ENCODE data around the gene ABLIM3.
"Not testable (repeated sequence)": the region's sequence is repeated elsewhere in the genome, so short reads cannot be mapped to it uniquely, and the experiment has no call there.

The ABLIM3 gene

GRCh38 chr5:149256451-149256850 is 115.2 kb downstream of the ABLIM3 start:
- DNase-seq: no peak

DNA sequence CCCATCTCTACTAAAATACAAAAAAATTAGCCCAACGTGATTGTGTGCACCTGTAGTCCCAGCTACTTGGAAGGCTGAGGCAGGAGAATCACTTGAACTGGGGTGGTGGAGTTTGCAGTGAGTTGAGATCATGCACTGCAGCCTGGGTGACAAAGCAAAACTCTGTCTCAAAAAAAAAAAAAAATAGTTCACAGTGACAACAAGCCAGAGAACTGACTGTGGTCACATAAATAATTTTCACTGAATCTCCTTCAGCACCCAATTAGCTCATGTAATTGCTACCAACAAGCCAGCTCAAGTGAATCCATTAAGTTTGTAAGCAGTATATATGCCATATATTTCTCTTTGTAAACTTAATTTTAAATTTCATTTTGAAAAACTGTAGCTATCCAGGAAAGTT is 115.8 kb downstream of the ABLIM3 start:
- no peak for DNase-seq

- DNase-seq: no peak
Observed at GRCh38 chr5:149257889-149258705, 116.8 kb downstream of the ABLIM3 start.

- DNase-seq: no peak
Observed at GRCh38 chr5:149260761-149261160, 119.5 kb downstream of the ABLIM3 start.

DNA sequence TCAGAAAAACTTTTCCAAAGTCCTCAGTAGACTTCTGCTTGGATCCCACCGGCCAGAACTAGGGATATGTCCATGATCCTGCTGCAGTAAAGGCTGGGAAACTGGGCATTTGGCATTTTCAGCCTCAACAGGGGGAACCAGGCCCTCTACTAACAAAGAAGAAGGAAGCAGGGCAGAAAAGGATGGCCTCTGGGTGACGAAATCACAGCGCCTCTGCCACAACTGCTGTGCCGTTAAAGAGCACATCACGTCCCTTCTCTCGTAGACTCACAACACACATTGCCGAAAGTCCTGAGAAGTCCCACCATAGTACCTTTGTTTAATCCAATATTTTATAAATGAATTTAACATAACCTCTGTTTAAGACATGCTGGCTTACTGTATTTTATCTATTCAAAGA is 120.0 kb downstream of the ABLIM3 start:
- no peak for DNase-seq

- DNase-seq: no peak
Observed at GRCh38 chr5:149262315-149262714, 121.0 kb downstream of the ABLIM3 start.

GRCh38 chr5:149264439-149265067 is 123.3 kb downstream of the ABLIM3 start:
- no peak for DNase-seq

GRCh38 chr5:149265068-149265465 is 123.8 kb downstream of the ABLIM3 start:
- DNase-seq: no peak

GRCh38 chr5:149265597-149265996 is 124.3 kb downstream of the ABLIM3 start:
- peak in 10 of 56 donors; percentile 1 to 39 (median 14) for DNase-seq

GRCh38 chr5:149267241-149267973 is 126.1 kb downstream of the ABLIM3 start:
- peak in 53 of 56 donors; percentile 17 to 90 (median 61) for DNase-seq

- peak in 1 of 56 donors; percentile 13 for DNase-seq
Observed at GRCh38 chr5:149268928-149269557, 127.8 kb downstream of the ABLIM3 start.

DNA sequence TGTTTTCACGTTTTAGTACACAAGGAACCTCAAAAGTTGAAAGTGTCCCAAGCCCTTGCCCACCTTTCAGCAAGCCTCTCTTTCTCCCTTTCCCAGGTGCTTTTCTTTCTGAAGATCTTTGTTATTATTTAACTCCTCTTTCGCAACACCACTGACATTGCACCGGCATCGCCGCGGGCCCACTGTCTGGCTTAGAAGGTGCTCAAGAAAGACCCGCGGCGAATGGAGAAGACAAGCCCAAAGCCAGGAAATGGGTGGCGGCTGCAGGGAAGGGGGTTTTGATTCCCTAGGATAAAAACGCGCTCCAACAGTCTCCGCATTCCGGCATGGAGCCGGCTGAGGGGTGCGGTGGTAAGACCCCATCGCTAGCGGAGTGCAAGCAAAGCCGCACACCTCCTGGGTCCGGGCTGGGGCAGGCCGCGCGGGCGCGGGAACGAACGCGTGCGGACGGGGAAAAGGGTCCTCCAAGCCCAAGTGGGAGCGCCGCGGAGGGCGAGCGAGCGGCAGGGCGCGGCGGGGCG is 130.0 kb downstream of the ABLIM3 start:
- no peak for DNase-seq

- peak in 23 of 56 donors; percentile 3 to 63 (median 24) for DNase-seq
Observed at GRCh38 chr5:149271716-149272563, 130.6 kb downstream of the ABLIM3 start, which contains the start of gene AFAP1L1. Gene AFAP1L1, plus strand, starts transcription at chr5:149271859. Its CDS starts 110 bp downstream, at chr5:149271969.

DNA sequence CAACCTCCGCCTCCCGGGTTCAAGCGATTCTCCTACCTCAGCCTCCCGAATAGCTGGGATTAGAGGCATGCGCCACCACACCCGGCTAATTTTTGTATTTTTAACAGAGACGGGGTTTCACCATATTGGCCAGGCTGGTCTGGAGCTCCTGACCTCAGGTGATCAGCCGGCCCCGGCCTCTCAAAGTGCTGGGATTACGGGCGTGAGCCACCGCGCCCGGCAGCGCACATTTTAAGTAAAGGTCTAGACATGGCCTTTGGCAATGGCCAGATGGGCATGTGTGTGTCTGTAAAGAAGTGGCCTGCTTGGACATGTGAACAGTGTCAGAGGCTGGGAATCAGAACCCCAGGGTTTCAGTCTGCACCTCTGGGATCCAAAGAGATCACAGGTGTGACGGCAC is 131.5 kb downstream of the ABLIM3 start:
- DNase-seq: not testable (repeated sequence)

GRCh38 chr5:149273237-149273636 is 131.9 kb downstream of the ABLIM3 start:
- no peak for DNase-seq

DNA sequence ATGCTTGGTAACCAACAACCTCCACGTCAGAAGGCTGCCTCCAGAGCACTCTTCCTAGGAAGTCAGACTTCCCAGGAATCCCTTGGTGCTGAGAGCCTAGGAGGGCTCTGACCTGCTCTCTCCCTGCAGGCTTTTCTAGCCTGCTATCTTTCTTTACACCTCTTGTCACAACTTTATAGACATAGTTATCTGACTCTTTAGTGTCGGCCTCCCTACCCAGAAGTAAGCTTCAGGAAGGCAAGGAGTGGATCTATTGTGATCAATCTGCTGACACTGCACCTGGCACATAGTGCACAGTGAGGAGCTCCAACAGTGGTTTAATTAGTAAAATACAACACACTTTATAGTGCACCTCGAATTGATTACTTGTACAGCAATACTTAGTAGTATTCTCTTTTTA is 132.7 kb downstream of the ABLIM3 start:
- no peak for DNase-seq

DNA sequence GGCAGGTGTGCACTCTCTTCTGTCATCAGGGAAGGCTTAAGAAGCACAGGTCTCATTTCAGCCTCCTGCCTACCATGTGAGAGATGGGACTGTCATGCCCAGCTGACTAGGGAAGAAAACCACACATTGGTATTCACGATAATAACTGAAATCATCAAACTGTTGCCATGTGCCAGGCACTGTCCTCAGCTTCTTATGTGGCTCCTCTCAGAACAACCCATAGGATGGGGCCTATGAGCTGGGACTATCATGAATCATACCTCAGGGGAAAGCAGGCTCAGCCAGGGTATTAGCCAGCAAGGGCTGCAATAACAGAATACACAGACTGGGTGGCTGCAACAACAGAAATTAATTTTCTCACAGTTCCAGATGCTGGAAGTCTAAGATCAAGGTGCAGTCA is 133.6 kb downstream of the ABLIM3 start:
- no peak for DNase-seq

DNA sequence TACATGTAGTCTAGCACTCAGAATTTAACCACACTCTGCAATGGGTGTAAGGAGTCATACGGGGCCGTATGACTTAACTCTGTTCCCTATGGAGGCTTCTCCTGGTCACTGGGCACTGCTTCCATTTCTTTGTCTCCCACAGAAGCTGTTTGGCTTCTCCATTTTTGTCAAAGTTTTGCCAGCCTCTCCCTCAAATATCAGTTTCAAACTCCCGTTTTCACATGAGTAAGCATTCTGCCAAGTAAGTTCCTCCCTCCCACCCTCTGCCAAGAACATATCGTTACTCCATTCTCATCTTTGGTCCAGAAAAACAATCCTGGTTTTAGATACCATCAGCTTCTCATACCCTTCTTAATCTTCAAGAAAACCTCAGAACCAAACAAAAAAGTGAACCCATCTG is 136.5 kb downstream of the ABLIM3 start:
- no peak for DNase-seq

DNA sequence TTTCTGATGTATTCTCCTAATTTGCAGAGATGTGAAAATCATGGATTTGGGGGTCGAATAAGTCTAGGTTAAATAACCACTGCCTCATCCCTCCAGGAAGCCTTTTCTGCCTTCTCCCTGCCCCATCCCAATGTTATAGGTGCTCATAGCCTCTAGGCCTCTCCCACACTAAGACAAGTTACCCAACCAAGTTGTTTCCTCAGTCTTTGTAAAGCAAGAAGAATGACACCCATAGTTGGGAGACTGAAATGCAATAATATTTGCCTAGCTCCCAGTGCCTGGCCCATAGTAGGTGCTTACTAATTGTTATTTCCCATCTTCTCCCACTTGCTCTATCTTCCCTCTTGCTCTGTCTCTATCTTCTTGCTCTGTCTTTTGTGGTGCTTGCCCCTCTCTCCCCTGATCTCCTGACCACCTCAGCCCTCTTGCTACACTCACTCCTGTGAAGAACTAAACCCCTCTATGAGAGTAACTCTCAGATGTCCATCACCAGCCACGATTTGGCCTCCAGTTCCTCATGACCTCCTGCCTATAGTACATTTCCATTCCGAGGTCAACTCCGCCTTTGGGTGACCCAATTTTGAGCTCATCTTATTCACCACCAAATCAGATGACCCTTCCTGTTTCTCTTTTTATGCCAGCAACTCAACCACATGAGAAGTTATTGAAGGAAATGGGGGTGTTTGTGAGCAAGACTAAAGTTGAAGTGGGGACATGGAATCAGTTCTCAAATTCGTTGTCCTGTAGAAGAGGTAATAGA is 137.3 kb downstream of the ABLIM3 start:
- no peak for DNase-seq

GRCh38 chr5:149279661-149280060 is 138.4 kb downstream of the ABLIM3 start:
- DNase-seq: no peak
